ENCODE data around the gene CLEC4M.

CLEC4M gene, protein sequence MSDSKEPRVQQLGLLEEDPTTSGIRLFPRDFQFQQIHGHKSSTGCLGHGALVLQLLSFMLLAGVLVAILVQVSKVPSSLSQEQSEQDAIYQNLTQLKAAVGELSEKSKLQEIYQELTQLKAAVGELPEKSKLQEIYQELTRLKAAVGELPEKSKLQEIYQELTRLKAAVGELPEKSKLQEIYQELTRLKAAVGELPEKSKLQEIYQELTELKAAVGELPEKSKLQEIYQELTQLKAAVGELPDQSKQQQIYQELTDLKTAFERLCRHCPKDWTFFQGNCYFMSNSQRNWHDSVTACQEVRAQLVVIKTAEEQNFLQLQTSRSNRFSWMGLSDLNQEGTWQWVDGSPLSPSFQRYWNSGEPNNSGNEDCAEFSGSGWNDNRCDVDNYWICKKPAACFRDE

DNA sequence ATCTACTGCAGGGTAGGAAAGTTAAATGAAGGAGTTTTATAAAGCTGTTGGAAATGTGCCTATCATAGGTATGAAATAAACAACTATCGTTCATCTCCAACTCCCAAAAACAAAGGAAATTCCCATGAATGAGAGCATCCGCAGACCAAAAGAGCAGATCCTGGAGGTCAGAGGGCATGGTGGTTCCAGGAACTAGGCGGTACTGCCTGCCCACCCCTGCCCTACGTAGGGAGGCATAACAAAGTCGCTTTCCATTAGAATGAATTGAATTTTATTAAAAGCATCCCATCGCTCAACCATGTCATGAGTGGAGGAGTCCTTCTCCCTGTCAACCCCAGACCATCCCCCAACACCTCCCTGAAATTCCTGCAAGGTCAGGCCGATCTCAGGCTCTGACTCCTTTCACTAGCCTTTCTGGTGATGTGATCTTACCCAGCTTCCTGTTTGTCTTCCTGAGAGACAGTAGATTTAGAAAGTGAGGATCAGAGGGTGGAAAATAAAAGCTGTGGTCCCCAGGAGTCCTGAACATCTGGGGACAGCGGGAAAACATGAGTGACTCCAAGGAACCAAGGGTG lies at the start of gene CLEC4M:
Gene CLEC4M (plus strand): TSS at position 525 of the 575 bp plus-strand sequence. CDS start 24 bp downstream, at position 549.
- DNase-seq (ENCODE audit: low read depth) = no peak

DNA sequence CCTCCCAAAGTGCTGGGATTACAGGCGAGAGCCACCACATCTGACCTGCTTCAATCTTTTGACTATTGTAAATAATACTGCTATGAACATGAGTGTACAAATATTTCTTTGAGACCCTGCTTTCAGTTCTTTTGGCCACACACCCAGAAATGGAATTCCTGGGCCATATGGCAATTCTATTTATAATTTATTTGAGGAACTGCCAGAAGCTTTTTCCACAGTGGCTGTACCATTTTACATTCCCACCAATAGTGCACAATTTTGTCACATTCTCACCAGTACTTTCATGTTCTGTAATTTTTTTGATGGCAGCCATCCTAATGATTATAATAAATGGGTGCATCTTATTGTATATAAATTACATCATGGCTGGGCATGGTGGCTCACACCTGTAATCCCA lies 47.4 kb upstream of the CLEC4M start:
- no peak for DNase-seq (ENCODE audit: low read depth)

DNA sequence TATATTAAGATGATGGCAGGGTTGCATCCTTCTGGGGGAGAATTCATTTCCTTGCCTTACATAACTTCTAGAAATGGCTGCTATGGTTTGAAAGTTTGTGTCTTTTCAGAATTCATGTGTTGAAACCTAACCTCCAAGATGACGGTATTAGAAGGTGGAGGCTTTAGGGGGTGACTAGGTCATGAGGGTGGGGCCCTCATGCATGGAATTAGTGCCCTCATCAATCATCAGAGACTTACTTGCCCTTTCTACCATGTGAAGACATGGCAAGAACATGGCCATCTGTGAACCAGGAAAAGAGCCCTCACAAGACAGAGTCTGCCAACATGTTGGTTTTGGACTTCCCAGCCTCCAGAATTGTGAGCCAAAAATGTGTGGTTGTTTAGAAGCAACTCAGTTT lies 46.3 kb upstream of the CLEC4M start:
- no peak for DNase-seq (ENCODE audit: low read depth)

DNA sequence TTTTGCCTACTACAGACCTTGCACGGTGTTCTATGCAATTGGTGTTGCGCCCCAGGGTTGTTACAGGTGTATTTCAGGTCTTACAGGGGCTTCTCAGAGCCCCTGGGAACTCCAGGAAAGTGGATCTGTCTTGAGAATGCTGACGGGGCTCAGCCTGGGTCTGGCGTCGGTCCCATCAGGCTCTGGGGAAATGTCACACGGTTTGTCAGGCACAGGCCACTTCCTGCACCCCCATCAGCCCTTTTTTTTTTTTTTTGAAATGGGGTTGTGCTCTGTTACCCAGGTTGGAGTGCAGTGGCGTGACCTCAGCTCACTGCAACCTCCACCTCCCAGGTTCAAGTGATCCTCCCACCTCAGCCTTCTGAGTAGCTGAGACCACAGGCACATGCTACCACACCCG lies 44.4 kb upstream of the CLEC4M start:
- no peak for DNase-seq (ENCODE audit: low read depth)

DNA sequence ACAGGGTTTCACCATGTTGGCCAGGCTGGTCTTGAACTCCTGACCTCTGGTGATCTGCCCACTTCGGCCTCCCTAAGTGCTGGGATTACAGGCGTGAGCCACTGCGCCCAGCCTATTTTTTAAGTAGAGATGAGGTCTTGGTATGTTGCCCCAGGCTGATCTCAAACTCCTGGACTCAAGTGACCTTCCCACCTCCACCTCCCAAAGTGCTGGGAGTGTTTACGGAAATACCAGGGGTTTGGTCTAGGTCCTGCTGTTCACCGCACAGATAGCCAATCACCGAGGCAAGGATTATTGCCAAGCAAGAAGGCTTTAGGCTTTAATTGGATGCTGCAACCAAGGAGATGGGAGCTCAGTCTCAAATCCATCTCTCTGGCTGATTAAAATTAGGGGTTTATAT lies 42.7 kb upstream of the CLEC4M start:
- no peak for DNase-seq (ENCODE audit: low read depth)

DNA sequence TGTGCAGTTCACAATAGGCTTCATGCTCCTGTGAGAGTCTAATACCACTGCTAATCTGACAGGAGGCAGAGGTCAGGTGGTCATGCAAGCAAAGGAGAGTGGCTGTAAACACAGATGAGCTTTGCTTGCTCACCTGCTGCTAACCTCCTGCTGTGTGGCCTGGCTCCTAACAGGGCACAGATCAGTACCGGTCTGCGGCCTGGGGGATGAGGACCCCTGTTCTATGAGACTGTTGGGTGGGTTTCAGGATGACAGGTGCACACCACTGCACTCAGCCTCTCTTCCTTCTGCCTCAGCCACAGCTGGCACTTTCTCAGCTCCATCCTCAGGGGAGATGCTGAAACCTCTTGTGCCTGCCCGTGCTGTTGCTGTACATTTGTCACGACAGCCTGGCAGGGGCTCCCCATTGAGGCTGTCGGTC lies 40.8 kb upstream of the CLEC4M start:
- no peak for DNase-seq (ENCODE audit: low read depth)

DNA sequence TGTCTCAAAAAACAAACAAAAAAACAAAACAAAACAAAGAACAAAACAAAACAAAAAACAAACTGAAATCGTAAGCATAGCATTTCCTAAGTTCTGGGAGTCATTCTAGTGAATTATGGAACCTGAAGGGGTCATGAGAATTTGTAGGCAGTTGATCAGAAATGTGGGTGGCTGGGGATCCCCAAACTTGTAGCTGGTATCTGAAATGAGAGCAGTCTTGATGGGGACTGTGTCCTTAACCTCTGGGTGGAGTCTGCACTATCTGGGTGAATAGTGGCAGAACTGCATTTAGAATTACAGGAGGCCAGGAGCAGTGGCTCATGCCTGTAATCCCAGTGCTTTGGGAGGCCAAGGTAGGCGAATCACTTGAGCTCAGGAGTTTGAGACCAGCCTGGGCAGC lies 37.3 kb upstream of the CLEC4M start:
- no peak for DNase-seq (ENCODE audit: low read depth)

DNA sequence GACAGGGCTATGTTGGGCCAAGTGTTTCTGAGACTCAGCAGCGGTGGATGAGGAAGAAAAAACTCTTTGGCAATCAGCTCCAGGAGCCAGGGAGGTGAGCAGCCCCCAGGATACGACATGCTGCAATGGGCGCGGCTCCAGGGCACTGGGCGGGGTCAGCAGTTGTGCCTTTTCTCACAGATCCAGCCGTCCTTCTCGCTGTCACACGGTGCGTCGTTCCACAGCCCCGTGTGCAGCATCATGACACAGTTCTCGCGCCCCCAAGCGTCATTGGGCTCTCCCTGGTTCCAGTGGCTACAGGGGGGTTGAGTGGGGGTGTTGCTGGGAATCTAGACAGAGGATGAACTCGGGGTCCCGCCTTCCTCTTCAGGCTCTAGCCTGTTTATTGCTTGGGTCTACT lies 33.8 kb upstream of the CLEC4M start:
- no peak for DNase-seq (ENCODE audit: low read depth)

DNA sequence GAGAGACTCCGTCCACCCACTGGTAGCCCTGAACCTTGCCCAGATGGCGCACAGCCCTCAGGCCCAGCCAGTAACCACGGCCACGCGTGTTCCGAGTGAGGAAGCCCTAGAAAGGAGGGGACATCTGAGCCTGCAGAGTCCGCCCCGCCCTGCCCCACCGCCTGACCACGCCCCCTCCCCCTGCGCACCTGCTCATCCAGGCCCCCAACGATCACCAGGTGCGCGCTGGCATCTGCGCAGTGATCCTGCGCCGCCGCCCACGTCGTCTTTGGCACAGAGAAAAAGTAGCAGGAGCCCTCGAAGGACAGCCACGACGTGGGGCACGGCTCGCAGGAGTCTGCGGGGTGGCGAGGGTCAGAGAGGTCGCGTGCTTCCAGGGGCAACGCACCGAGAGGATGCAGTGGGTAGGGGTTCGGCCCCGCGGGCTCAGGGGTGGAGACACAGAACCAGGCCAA lies 33.2 kb upstream of the CLEC4M start:
- DNase-seq (ENCODE audit: low read depth) = no peak

DNA sequence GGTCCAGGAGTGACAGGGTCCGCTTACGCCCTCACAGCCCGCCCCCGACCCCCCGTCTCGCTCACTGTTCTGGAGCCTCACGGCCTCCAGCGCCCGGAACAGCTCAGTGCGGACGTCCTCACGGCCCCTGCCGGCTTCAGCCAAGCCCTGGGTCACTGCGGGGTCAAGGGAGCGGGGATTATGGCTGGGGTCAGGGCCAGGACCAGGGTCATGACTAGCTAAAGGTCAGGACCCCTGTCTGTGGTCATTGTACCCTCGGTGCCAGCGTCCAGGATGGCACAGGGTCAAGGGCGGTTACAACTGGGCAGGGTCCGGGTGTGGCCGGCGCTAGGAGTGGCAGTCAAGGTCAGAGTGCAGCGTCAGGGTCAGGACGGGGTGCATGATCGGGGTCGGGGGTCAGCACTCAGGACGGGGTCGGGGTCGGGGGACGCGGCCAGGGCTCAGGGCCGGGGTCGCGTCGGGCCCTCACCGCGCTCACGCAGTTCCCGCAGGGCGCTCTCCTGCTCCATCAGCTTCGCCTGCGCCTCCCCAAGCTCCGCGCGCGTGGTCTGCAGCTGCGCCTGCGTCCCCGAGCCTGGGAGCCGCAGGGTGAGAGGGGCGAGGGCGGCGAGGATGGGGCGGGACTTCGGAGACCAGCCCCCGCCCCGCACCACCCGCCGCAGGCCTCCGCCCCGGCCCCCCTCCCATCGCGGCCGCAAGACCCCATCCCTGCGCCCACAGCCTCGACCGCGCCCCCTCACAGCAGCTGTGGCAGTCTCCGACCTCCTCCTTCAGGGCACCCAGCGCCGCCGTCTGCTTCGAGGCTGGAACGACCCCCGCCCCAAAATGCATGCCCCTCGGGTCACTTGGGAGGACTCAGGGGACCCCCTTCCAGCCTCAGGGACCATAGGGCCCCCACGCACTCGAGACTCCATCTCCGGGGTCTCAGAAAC lies 32.5 kb upstream of the CLEC4M start:
- DNase-seq (ENCODE audit: low read depth) = no peak

DNA sequence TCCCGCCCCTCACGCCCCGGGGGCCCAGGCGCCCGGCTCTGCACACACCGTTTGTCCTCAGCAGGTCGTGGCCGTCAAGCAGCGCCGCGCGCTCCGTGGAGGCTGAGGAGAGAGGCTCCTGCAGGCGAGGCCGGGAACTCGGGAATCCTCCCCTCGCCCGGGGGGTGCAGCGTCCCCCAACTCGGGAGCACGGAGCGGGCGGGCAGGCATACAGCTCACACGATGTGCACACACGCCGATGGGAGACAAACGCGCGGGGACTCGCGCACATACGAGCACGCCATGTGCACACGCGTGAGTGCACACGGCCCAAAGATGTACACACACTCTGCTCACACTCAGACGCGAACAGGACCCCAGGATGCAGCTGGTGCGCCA lies 31.8 kb upstream of the CLEC4M start:
- no peak for DNase-seq (ENCODE audit: low read depth)

DNA sequence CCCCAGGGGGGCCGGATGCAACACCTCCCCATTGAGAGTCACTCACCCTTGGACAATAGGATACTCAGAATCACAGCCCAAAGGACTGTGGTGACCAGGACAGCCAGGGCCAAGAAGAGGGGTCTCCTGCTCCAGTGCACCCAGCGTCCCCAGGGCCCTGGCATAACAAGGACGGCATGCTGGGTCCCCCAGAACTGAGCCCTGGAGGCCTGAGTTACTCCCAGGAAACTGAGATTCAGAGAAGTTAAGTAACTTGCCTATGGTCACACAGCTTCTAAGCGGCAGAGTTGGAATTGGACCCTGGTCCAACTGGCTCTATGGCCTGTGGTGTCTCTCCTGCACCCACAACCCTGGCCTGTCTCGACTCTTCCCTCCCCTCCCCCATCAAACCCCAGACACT lies 31.4 kb upstream of the CLEC4M start:
- no peak for DNase-seq (ENCODE audit: low read depth)

DNA sequence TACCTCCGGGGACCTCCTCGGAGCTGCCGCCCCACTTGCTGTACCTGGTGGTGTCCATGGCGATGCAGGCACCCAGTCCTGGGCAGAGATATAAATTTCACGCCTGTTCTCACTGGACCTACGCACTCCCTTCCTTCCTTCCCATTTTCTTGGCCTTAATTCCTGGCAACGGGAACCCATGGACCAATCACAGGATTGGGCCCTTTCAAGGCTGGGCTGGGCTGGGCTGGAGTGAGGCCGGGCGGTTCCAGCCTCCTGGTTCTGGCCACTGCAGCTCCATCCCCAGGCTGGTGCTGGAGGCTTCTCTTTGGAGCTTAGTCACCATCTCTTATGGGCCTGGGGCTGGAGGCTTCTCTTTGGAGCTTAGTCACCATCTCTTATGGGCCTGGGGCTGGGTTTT lies 31.0 kb upstream of the CLEC4M start, which contains the start of gene CLEC4G:
Gene CLEC4G (minus strand): TSS at position 66 of the 400 bp plus-strand sequence. CDS start 8 bp downstream, at position 58.
- DNase-seq (ENCODE audit: low read depth) = no peak

DNA sequence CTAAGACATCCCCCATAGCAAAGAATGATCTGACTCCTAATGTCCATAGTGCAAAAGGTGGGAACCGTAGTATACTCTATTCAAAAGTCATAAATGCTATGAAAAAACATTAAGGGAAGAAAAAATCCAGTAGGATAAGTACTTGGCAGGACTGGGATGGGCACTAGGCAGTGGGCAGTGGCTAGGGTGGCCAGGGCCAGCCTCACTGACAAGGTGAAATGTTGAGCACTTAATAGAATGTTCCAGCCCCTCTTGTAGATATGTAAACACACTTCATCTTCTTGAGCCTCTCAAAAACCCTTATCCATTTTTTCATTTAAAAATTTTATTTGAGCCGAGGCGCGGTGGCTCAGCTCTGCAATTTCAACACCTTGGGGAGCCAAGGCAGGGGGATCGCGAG lies 29.7 kb upstream of the CLEC4M start:
- DNase-seq (ENCODE audit: low read depth) = no peak

DNA sequence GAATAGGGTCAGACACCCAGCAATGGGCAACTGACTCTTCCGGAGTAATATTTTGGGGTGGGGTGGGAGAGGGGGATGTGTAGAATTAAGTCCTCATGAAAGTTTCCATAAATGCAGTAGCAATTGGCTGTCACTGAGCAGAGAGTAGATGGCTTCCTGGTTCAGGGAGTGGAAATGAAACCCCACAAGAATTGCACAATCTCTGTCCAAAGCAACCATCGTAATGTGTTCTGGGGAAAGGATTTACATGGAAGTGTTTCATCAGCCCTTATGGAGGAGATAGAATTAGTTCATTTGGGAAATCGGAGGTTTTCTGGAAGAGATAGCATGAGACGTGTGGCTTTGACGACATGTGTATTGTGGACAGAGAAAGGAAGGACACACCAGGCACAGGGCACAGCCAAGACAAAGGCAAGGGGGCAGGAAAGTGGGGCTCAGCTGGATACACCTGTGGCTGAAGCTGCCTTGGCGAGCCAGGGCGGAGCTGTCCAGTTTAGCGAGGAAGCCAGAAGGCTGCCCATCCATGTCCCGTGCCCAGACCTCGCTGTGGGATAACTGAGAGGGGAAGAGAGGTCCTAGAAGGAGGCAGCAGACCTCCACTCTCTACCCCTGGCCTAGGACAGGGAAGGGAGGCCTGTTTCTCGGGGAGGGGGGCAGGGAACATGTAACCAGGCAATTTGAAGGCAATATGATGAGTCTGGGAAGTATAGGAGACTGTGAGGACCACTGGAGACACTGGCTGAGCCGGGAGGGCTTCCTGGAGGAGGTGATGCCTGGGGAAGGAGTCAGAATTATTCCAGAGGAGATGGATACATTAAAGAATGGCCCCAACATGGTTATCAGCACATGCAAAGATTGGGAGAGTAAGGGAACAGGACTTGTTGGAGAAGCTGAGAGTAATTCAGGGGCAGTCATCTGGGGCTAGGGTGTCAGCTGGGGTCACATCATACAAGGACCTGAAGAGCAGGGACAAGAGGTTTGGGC lies 28.5 kb upstream of the CLEC4M start:
- no peak for DNase-seq (ENCODE audit: low read depth)

DNA sequence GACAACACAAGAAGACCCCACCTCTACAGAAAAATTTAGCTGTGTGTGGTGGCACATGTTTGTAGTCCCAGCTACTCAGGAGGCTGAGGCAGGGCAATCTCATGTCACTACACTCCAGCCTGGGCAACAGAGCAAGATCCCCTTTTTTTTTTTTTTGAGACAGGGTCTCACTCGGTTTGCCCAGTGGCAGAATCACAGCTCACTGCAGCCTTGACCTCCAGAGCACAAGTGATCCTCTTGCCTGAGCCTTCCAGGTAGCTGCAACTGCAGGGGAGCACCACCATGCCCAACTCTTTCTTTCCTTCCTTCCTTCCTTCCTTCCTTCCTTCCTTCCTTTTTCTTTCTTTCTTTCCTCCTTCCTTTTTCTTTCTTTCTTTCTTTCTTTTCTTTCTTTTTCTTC lies 26.9 kb upstream of the CLEC4M start:
- no peak for DNase-seq (ENCODE audit: low read depth)

DNA sequence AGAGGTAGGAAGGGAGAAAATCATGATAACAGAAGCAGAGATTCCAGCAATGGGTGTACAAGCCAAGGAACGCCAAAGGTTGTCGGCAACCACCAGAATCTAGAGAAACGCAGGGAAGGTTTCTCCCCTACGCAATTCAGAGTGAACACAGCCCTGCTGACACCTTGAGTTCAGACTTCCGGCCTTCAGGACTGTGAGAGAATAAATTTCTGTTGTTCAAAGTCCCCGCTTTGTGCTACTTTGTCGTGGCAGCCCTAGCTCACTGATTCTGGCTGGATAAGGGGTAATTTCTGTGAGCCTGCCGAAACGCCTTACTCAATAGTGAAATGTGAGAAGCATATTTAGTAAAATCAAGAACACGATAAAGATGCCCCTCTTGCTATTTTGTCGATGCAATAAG lies 25.8 kb upstream of the CLEC4M start:
- DNase-seq (ENCODE audit: low read depth) = no peak

DNA sequence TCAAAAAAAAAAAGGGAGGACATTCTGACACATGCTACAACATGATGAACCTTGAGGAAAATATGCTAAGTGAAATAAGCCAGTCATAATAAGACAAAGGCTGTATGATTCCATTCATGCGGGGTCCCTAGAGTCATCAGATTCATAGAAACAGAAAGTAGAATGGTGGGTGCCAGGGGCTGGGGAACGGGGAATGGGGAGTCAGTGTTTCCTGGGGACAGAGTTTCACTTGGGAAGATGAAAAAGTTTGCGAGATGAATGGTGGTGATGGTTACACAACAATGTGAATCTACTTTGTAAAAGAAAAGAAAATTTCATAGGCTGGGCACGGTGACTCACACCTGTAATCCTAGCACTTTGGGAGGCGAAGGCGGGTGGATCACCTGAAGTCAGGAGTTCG lies 25.0 kb upstream of the CLEC4M start:
- DNase-seq (ENCODE audit: low read depth) = no peak

DNA sequence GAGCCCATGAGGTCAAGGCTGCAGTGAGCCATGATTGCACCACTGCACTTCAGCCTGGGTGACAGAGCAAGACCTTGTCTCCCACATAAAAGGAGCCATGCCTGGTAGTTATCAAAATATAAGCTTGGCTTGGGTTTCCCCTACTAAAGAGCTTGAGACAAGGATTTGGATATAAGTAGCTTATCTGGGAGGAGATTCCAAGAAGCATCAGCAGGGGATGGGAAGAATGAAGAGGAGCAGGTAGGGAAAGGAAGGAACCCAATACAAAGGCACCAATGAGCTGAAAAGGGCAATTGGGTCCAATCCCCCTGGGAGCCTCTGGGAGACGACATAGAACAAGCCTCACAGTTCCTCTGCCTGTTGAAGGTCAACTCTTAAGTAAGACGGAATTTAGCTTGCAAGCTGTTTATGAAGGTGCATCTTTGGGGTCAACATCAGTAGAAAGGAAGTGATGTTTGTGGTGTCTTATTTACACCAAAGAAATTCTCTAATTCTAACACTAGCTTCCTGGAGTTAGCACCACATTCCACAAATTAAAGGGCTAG lies 23.8 kb upstream of the CLEC4M start:
- no peak for DNase-seq (ENCODE audit: low read depth)

DNA sequence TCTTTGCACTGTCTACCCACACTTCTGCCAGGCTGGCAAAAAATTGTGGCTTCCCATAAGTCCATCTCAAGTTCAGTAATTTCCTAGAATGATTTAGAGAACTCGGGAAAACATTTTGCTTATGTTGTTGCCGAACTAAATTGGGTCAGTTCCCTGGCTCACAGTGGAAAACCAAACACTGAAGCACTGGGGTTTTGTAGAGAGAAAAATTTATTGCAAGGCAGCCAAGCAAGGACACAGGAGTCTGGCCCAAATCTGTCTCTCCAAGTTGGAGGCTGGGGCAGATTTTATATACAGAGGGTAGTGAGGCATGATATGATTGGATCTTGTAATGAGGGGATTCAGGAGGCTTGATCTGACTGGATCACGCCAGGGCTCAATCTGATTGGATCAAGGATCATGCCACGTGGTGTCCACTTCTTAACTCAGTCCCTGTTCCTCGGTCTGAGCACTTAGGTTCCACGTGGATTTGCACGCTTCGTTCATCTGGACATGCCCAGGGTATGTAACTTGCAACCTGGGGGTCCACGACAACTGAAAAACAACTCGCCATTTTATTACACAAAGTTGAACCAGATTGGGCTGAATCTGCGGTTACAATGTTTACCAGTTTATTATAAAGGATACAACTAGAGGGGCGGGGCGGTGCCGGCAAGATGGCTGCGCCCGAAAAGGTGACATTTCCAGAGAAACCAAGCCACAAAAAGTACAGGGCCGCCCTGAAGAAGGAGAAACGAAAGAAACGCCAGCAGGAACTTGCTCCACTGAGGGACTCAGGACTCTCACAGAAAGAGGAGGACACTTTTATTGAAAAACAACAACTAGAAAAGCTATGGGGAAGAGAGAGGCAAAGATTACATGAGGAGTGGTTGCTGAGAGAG lies 23.0 kb upstream of the CLEC4M start:
- no peak for DNase-seq (ENCODE audit: low read depth)

Measured in stimulated activated CD4-positive, alpha-beta T cell treated with anti-CD3 and anti-CD28 coated beads, Interleukin-2, amount 100 ng/mL, for 4 hours (primary cell).